DMS53 (cell line): ENCODE measurements around the gene CDY1.
"Not testable (repeated sequence)": the region's sequence is repeated elsewhere in the genome, so short reads cannot be mapped to it uniquely, and the experiment has no call there.

Source experiments
- DNase-seq: peaks from one replicate; lab custom pipeline; 2025; lab: John Stamatoyannopoulos, UW

CDY1 gene

GRCh38 chrY:25621817-25622216 is at the start of gene CDY1:
CDY1 (plus strand) TSS chrY:25622117; CDS start chrY:25622443, 326 bp downstream.
- not testable (repeated sequence) for DNase-seq

- not testable (repeated sequence) for DNase-seq
Observed at GRCh38 chrY:25593336-25593735, 28.6 kb upstream of the CDY1 start.

- DNase-seq, result not testable (repeated sequence)
Observed at GRCh38 chrY:25620209-25620608, 1.7 kb upstream of the CDY1 start.

- not testable (repeated sequence) for DNase-seq
Observed at GRCh38 chrY:25626524-25626923, 4.6 kb downstream of the CDY1 start.

- not testable (repeated sequence) for DNase-seq
Observed at GRCh38 chrY:25630383-25631112, 8.6 kb downstream of the CDY1 start.

- not testable (repeated sequence) for DNase-seq
Observed at GRCh38 chrY:25639852-25640251, 17.9 kb downstream of the CDY1 start.

GRCh38 chrY:25643024-25643915 is 21.4 kb downstream of the CDY1 start:
- not testable (repeated sequence) for DNase-seq
